T-helper 1 cell treated with Interleukin-12 subunit alpha and Interleukin-12 subunit beta and Interleukin-4 antibody, amounts not matched to agents 30 ng/mL and 1 ng/mL, for 36 hours (primary cell): ENCODE data around the gene SLC26A5. TPM values are rescaled to one million over a fixed set of nuclear protein-coding genes. Genes with fewer than 3 reads are reported as not detected.
"Not testable (repeated sequence)": the region's sequence is repeated elsewhere in the genome, so short reads cannot be mapped to it uniquely, and the experiment has no call there.

Experiments
- intact Hi-C: fragments of 100-400 bp; cut with micrococcal nuclease; formaldehyde crosslinking; loops from one replicate; pipeline ENCODE4 v1.15.1; 2024
- total RNA-seq: library from RNA; stranded (reverse); gene quantifications from 2 replicates; pipeline ENCODE4 v1.2.3, GENCODE V29; 2022

Gene SLC26A5
- total RNA-seq, 1 donor from 2014 or later = not detected

GRCh38 chr7:103405789-103406613, 40.0 kb downstream of the SLC26A5 start:
- intact Hi-C loops = not testable (repeated sequence)

- intact Hi-C loops = not testable (repeated sequence)
Measured at GRCh38 chr7:103399687-103400086, 46.3 kb downstream of the SLC26A5 start.

- intact Hi-C loops = no loop called here
Measured at GRCh38 chr7:103398483-103399127, 47.4 kb downstream of the SLC26A5 start.

GRCh38 chr7:103396471-103396870, 49.5 kb downstream of the SLC26A5 start:
- intact Hi-C loops = no loop called here

GRCh38 chr7:103395071-103395470, 50.9 kb downstream of the SLC26A5 start:
- intact Hi-C loops = no loop called here

GRCh38 chr7:103394566-103394965, 51.4 kb downstream of the SLC26A5 start:
- intact Hi-C loops = no loop called here

GRCh38 chr7:103391976-103392375, 54.0 kb downstream of the SLC26A5 start:
- intact Hi-C loops = no loop called here

GRCh38 chr7:103391150-103391549, 54.9 kb downstream of the SLC26A5 start:
- intact Hi-C loops = no loop called here

GRCh38 chr7:103389263-103389662, 56.7 kb downstream of the SLC26A5 start:
- intact Hi-C loops = no loop called here

- intact Hi-C loops = no loop called here
Measured at GRCh38 chr7:103388469-103389140, 57.4 kb downstream of the SLC26A5 start.

- intact Hi-C loops = no loop called here
Measured at GRCh38 chr7:103387242-103387641, 58.8 kb downstream of the SLC26A5 start.

- intact Hi-C loops = no loop called here
Measured at GRCh38 chr7:103382032-103382402, 64.0 kb downstream of the SLC26A5 start.

GRCh38 chr7:103381280-103382031, 64.6 kb downstream of the SLC26A5 start:
- intact Hi-C loops = no loop called here

- intact Hi-C loops = no loop called here
Measured at GRCh38 chr7:103380395-103381191, 65.4 kb downstream of the SLC26A5 start.

- intact Hi-C loops = no loop called here
Measured at GRCh38 chr7:103379270-103379975, 66.6 kb downstream of the SLC26A5 start.

- intact Hi-C loops = no loop called here
Measured at GRCh38 chr7:103373866-103374643, 72.0 kb downstream of the SLC26A5 start.

GRCh38 chr7:103369432-103369831, 76.6 kb downstream of the SLC26A5 start:
- intact Hi-C loops = no loop called here

- intact Hi-C loops = loop anchor here (10.0 kb wide), 2 partner anchors 1535 to 1595 kb away; partner anchors contain the start of gene CUX1
Measured at GRCh38 chr7:103349805-103350204, 96.2 kb downstream of the SLC26A5 start.

- intact Hi-C loops = loop anchor here (10.0 kb wide), 2 partner anchors 1534 to 1596 kb away; partner anchors contain the start of gene CUX1
Measured at GRCh38 chr7:103348959-103349358, 97.0 kb downstream of the SLC26A5 start.
